ENCODE data around the gene RAD50. TPM values are rescaled to one million over a fixed set of nuclear protein-coding genes. Genes with fewer than 3 reads are reported as not detected.
"Not testable (repeated sequence)": the region's sequence is repeated elsewhere in the genome, so short reads cannot be mapped to it uniquely, and the experiment has no call there.

Gene RAD50
- total RNA-seq, 1 donor from 2014 or later, result 37.0 TPM

GRCh38 chr5:132549576-132549975 lies 7.2 kb upstream of the RAD50 start:
- ATAC-seq (no peak), DNase-seq (no peak)
- intact Hi-C loops (cut with micrococcal nuclease), result no loop called here

- ATAC-seq, result no peak
- intact Hi-C loops (cut with micrococcal nuclease), result no loop called here
Observed at GRCh38 chr5:132556153-132556762, 519 bp upstream of the RAD50 start.

GRCh38 chr5:132557478-132558172 lies 848 bp downstream of the RAD50 start:
- ATAC-seq (peak; percentile 60), DNase-seq (peak; percentile 35)
- intact Hi-C loops (cut with micrococcal nuclease), result no loop called here

More at GRCh38 chr5:132556153-132556762, 519 bp upstream of the RAD50 start:
- DNase-seq, result no peak

- intact Hi-C loops (cut with micrococcal nuclease), result no loop called here
- ATAC-seq (no peak), DNase-seq (no peak)
Observed at GRCh38 chr5:132559383-132560060, 2.7 kb downstream of the RAD50 start.

- ATAC-seq (no peak), DNase-seq (no peak)
- intact Hi-C loops (cut with micrococcal nuclease), result no loop called here
Observed at GRCh38 chr5:132561601-132562000, 4.8 kb downstream of the RAD50 start.

GRCh38 chr5:132564555-132564954 lies 7.8 kb downstream of the RAD50 start:
- DNase-seq; ATAC-seq; intact Hi-C loops (cut with micrococcal nuclease): not testable (repeated sequence)

GRCh38 chr5:132566657-132567056 lies 9.9 kb downstream of the RAD50 start:
- DNase-seq (no peak), ATAC-seq (no peak)
- intact Hi-C loops (cut with micrococcal nuclease), result no loop called here

GRCh38 chr5:132576123-132576522 lies 19.3 kb downstream of the RAD50 start:
- no peak for ATAC-seq
- no peak for DNase-seq
- intact Hi-C loops (cut with micrococcal nuclease), result no loop called here

- ATAC-seq; intact Hi-C loops (cut with micrococcal nuclease); DNase-seq: not testable (repeated sequence)
Observed at GRCh38 chr5:132584560-132584959, 27.8 kb downstream of the RAD50 start.

- intact Hi-C loops (cut with micrococcal nuclease), result no loop called here
- ATAC-seq (no peak), DNase-seq (no peak)
Observed at GRCh38 chr5:132586063-132586462, 29.3 kb downstream of the RAD50 start.

GRCh38 chr5:132589467-132589866 lies 32.7 kb downstream of the RAD50 start:
- no peak for ATAC-seq
- intact Hi-C loops (cut with micrococcal nuclease), result no loop called here
- no peak for DNase-seq

- no peak for DNase-seq
- ATAC-seq, result no peak
- intact Hi-C loops (cut with micrococcal nuclease), result no loop called here
Observed at GRCh38 chr5:132591145-132591544, 34.4 kb downstream of the RAD50 start.

GRCh38 chr5:132592521-132592920 lies 35.7 kb downstream of the RAD50 start:
- intact Hi-C loops (cut with micrococcal nuclease), result no loop called here
- ATAC-seq (no peak), DNase-seq (no peak)

GRCh38 chr5:132594170-132594569 lies 37.4 kb downstream of the RAD50 start:
- intact Hi-C loops (cut with micrococcal nuclease), result no loop called here
- ATAC-seq (no peak), DNase-seq (no peak)

- intact Hi-C loops (cut with micrococcal nuclease), result no loop called here
- ATAC-seq (no peak), DNase-seq (no peak)
Observed at GRCh38 chr5:132595624-132596023, 38.8 kb downstream of the RAD50 start.

GRCh38 chr5:132601071-132601728 lies 44.4 kb downstream of the RAD50 start:
- no peak for DNase-seq
- intact Hi-C loops (cut with micrococcal nuclease), result no loop called here
- ATAC-seq, result no peak

GRCh38 chr5:132607095-132607494 lies 50.3 kb downstream of the RAD50 start:
- no peak for ATAC-seq
- DNase-seq, result no peak
- intact Hi-C loops (cut with micrococcal nuclease), result no loop called here

- intact Hi-C loops (cut with micrococcal nuclease), result no loop called here
- ATAC-seq (no peak), DNase-seq (no peak)
Observed at GRCh38 chr5:132608107-132608506, 51.3 kb downstream of the RAD50 start.

- no peak for ATAC-seq
- DNase-seq, result no peak
- intact Hi-C loops (cut with micrococcal nuclease), result no loop called here
Observed at GRCh38 chr5:132611965-132612364, 55.2 kb downstream of the RAD50 start.

- ATAC-seq (no peak), DNase-seq (no peak)
- intact Hi-C loops (cut with micrococcal nuclease), result no loop called here
Observed at GRCh38 chr5:132612846-132613245, 56.1 kb downstream of the RAD50 start.

All from left ventricle myocardium superior (tissue), 1 donor.